ENCODE data around the gene LDLRAD1.
"Not testable (repeated sequence)": the region's sequence is repeated elsewhere in the genome, so short reads cannot be mapped to it uniquely, and the experiment has no call there.

DNA sequence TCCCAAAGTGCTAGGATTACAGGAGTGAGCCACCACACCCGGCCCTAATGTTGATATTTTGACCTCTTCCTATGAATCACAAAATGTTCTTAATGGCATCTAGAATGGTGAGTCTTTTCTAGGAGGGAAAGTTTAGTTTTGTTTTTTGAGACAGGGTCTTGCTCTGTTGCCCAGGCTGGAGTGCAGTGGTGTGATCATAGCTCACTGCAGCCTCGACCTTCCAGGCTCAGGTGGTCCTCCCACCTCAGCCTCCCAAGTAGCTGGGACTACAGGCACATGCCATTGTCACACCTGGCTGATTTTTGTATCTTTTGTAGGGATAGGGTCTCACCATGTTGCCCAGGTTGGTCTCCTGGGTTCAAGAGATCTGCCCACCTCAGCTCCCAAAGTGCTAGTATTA is 48.7 kb downstream of the LDLRAD1 start:
- TF ChIP-seq, protein P1, sequence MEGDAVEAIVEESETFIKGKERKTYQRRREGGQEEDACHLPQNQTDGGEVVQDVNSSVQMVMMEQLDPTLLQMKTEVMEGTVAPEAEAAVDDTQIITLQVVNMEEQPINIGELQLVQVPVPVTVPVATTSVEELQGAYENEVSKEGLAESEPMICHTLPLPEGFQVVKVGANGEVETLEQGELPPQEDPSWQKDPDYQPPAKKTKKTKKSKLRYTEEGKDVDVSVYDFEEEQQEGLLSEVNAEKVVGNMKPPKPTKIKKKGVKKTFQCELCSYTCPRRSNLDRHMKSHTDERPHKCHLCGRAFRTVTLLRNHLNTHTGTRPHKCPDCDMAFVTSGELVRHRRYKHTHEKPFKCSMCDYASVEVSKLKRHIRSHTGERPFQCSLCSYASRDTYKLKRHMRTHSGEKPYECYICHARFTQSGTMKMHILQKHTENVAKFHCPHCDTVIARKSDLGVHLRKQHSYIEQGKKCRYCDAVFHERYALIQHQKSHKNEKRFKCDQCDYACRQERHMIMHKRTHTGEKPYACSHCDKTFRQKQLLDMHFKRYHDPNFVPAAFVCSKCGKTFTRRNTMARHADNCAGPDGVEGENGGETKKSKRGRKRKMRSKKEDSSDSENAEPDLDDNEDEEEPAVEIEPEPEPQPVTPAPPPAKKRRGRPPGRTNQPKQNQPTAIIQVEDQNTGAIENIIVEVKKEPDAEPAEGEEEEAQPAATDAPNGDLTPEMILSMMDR (IDR thresholded peaks at IDR 0.05): not testable (repeated sequence)
- TF ChIP-seq POLR2A (IDR thresholded peaks at IDR 0.05): not testable (repeated sequence)
